HL-60/S4 treated with phorbol 12-myristate 13-acetate at 8.2 ng/mL for 4 days and 3 days (cell line): Measurements from ENCODE around the gene CPED1.
"Not testable (repeated sequence)": the region's sequence is repeated elsewhere in the genome, so short reads cannot be mapped to it uniquely, and the experiment has no call there.

Experiments used
- in situ Hi-C: fragments of 300-500 bp; cut with MboI; formaldehyde crosslinking; loops from 2 replicates; pipeline ENCODE4 v1.15.0; 2022; ENCODE audit warnings: low sequenced_read_pairs

CPED1 gene

GRCh38 chr7:121271098-121271497 is 282.6 kb downstream of the CPED1 start:
- in situ Hi-C loops, result no loop called here

GRCh38 chr7:121271916-121272315 is 283.4 kb downstream of the CPED1 start:
- in situ Hi-C loops, result no loop called here

- in situ Hi-C loops, result no loop called here
Measured at GRCh38 chr7:121272676-121273075, 284.2 kb downstream of the CPED1 start.

- in situ Hi-C loops, result no loop called here
Measured at GRCh38 chr7:121273467-121274167, 285.1 kb downstream of the CPED1 start.

- in situ Hi-C loops, result no loop called here
Measured at GRCh38 chr7:121274467-121274866, 286.0 kb downstream of the CPED1 start.

GRCh38 chr7:121275204-121275603 is 286.7 kb downstream of the CPED1 start:
- in situ Hi-C loops, result no loop called here

GRCh38 chr7:121276313-121276712 is 287.8 kb downstream of the CPED1 start:
- in situ Hi-C loops, result no loop called here

- in situ Hi-C loops, result no loop called here
Measured at GRCh38 chr7:121278120-121279021, 289.9 kb downstream of the CPED1 start.

GRCh38 chr7:121279060-121279620 is 290.6 kb downstream of the CPED1 start:
- in situ Hi-C loops, result no loop called here

- in situ Hi-C loops, result no loop called here
Measured at GRCh38 chr7:121279822-121280221, 291.3 kb downstream of the CPED1 start.

GRCh38 chr7:121280656-121281055 is 292.1 kb downstream of the CPED1 start:
- in situ Hi-C loops, result no loop called here

- in situ Hi-C loops, result no loop called here
Measured at GRCh38 chr7:121282129-121282528, 293.6 kb downstream of the CPED1 start.

GRCh38 chr7:121285066-121285667 is 296.7 kb downstream of the CPED1 start:
- in situ Hi-C loops, result no loop called here

GRCh38 chr7:121286186-121286585 is 297.7 kb downstream of the CPED1 start:
- in situ Hi-C loops, result no loop called here

GRCh38 chr7:121286742-121287734 is 298.5 kb downstream of the CPED1 start:
- in situ Hi-C loops, result no loop called here

- in situ Hi-C loops, result no loop called here
Measured at GRCh38 chr7:121288894-121289293, 300.4 kb downstream of the CPED1 start.

GRCh38 chr7:121289930-121290329 is 301.4 kb downstream of the CPED1 start:
- in situ Hi-C loops, result not testable (repeated sequence)

- in situ Hi-C loops, result no loop called here
Measured at GRCh38 chr7:121294448-121294992, 306.0 kb downstream of the CPED1 start.

GRCh38 chr7:121297843-121298242 is 309.3 kb downstream of the CPED1 start:
- in situ Hi-C loops, result no loop called here

GRCh38 chr7:121298831-121299239 is 310.3 kb downstream of the CPED1 start:
- in situ Hi-C loops, result no loop called here
